HPDE6-E6E7 (cell line): ENCODE results near the gene NANP.
A peak's percentile ranks its signal among the peaks of the same experiment; 100 is the strongest.
"Not testable (repeated sequence)": the region's sequence is repeated elsewhere in the genome, so short reads cannot be mapped to it uniquely, and the experiment has no call there.

ENCODE experiments used
- DNase-seq: peaks from one replicate; pipeline ENCODE4 v3.0.0; 2011; ENCODE audit warnings: missing footprints; ENCODE audit errors: extremely low spot score

The NANP gene

GRCh38 chr20:25623736-25624499 lies at the start of gene NANP:
Gene NANP, minus strand, starts transcription at chr20:25624014. Its CDS starts 66 bp downstream, at chr20:25623948.
- DNase-seq, result peak; percentile 100

DNA sequence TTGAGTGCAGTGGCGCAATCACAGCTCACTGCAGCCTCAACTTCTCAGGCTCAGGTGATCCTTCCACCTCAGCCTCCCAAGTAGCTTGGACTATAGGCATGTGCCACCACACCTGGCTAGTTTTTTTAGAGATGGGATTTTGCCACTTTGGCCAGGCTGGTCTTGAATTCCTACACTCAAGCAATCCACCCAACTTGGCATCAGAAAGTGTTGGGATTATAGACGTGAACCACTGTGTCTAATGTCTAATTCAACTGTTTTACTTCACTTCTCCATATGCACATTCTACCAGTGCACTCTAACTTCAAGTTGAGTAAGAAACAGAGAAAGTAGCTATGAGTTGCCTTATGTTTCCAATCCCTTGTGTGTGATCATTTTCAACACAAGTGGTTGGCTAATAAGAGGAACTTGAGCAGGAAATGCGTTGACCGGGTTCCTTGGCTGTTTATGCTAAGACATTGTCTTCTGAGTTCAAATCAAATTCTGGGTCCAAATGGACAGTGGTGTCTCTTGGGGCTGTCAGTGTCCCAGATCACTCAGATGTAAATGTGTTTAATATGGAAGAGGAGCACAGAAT lies 48.9 kb upstream of the NANP start:
- no peak for DNase-seq

DNA sequence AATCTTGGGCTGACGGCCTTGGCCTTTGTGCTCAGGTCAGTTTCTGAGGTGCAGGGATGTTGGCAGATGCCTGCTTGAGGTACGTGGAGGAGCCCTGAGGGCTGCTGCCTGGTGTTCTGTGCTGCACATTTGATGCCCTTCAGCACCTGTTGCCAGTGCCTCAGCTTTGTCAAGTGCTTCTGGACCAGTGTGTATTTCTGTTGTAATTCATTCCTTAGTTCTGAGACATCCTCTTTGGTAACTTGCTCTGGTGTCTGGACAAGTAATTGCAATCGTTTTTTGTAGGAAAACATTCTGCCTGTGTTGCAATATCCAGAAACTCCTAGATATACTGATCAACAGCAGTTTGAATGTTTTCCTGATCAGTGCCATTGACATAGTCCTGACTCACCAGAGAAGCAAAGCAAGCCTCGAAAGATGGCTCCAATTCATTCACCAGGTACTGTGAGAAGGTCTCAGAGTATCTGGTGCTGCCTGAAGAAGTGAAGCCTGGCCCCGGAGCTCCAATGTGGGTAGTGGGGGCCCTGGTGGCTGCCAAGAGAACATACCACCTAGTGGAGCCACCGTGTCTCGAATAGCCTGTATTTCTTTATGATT lies 46.1 kb upstream of the NANP start:
- DNase-seq, result peak; percentile 62

DNA sequence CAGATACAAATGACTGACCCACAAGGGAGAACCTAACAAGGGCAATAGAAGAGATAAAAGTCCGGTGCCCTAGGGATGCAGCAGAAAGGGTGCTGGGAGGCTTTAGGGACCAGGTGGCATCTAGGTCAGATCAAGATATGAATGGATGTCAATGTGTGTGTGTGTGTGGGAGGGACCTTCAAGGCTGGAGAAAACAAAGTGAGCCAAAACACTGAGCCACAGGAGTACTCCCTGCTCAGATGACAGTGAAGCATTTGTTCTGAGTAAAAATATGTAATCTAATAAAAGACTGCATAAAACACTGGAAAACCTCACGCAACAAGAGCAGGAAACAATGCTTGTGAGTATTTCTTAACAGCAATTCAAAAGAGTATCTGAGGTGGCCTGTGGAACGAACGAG lies 44.6 kb upstream of the NANP start:
- no peak for DNase-seq

GRCh38 chr20:25659999-25660398 lies 36.2 kb upstream of the NANP start:
- no peak for DNase-seq

GRCh38 chr20:25654487-25654886 lies 30.7 kb upstream of the NANP start:
- DNase-seq, result peak; percentile 27

GRCh38 chr20:25652866-25653265 lies 29.1 kb upstream of the NANP start:
- DNase-seq, result not testable (repeated sequence)

DNA sequence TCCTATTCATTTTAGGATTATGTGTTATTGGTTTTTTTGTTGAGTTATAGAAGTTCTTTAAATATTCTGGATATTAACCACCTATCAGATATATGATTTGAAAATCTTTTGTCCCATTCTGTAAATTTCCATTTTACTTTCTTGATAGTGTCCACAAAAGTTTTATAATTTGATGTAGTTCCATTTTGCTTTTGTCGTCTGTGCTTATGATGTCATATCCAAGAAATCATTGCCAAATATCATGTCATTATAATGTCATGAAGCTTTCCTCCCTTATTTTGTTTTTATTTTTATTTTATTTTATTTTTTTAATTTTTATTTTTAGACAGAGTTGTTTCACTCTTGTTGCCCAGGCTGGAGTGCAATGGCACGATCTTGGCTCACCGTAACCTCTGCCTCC lies 21.0 kb upstream of the NANP start:
- DNase-seq, result no peak

DNA sequence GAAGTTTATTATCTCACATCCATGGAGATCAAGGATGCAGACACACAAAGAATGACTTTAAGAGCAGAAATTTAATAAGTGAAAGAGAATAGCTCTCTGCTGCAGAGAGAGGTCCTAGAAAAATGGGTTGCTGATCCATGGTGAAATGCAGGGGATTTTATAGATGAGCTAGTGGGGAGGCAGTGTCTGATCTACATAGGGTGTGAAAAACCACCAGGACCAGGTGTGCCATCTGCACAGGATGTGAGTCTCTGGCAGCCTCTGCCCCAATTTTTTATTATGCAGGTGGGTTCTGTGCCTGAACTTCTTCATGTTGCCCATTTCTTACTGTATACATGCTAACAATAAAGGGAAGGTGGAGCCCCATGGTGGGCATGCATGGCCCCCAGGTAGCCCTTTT lies 19.9 kb upstream of the NANP start:
- DNase-seq, result no peak

DNA sequence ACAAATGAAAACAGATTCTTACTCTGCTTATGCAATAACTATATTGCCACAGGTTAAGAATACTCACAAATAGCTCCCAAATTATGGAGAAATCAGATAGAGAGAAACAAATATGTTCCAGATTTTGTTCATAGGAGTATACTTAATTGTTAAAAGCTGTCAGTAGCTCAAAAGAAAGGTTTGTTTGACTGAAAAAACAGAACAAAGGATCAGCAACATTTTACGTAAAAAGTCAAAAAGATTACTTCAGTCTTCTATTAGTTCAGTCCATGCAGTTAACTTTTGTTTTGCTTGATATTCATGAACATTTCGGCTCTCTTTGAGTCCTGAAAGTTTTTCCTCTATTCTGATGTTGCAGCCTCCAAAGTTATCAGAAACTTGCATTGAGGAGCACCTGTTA lies 13.4 kb upstream of the NANP start:
- DNase-seq, result no peak

DNA sequence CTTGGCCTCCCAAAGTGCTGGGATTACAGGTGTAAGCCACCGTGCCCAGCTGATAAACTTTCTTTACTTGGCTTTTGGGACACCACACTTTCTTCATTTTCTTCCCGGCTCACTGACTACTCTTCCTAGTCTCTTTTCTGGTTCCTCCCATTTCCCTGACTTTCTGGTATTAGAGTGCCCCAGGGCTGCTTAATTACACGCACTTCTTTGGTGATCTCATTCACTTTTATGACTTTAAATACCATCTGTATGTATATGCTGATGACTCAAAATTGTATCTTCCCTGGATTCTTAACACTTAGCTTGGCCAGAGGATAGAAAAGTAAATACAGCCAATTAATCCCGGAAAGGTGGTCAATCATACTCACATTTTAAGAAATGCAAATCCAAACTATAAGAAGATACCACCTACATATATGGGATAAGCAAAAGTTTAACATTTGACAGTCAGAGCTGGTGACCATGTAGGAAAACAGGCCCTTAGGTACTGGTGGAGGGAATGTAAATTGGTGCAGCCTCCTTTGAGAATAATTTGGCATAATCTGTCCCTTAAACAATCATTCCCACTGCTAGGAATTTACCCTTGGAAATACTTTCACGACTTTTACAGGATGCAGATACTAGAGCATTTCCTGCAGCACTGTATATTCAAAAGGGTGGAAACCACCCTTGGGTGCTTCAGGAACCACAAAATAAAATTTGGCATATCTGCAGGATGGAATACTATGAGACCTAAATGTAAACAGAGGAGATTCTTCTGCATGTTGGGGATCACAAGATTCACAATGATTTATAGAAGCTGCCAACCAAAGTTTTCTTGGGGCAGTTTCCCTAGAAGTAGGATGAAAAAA lies 9.4 kb upstream of the NANP start:
- peak; percentile 34 for DNase-seq

GRCh38 chr20:25630615-25631014 lies 6.8 kb upstream of the NANP start:
- DNase-seq, result not testable (repeated sequence)

DNA sequence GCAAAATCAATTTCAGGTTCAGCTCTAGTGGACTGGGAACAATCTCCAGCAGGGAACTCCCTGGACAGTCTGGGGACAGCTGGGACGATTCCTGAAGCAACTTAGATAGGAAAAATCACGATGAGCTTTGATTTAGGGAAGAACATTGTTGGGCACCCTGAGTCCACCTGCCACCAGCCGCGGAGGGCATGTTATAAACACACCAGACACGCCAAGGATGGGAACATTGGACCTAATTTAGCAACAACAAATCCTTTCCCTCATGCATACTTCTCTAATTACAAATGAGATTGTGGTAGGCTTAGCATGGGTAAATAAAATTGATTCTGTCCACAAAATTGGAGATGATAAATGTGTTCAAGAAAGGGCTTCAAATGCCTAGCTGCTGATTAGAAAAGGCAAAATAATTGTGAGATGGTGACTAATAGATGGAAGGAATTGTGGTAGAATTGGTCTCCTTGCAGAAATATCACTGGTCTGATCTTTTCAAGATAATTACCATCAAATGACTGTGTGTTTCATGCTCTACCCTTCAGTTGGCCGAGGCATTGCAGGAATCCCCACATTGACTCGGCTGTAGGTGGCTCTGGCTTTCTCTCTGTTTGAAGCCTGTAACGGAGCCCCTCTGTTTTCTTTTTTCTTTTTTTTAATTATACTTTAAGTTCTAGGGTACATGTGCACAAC lies 6.1 kb upstream of the NANP start:
- no peak for DNase-seq

DNA sequence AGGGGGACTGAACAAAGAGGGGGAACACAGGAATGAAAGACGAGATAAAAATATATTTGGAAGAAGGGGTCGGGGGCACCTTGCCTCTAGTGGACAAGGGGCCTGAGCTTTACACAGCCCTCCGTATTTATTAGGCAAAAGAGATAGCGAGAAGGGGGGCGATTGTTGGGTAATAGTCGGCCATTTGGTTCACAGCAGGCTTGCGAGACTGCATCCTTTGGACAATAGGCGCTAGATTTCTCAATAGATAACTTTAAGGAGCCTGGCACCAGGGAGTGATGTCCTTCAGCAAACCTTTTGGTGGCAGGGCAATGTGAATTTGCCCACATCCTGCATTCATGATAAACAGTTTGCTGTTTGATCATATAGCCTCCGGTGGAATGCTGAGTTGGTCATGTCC lies 3.0 kb upstream of the NANP start:
- no peak for DNase-seq

- DNase-seq, result no peak
Measured at GRCh38 chr20:25624500-25624939, 706 bp upstream of the NANP start.

- no peak for DNase-seq
Measured at GRCh38 chr20:25623225-25623735, 534 bp downstream of the NANP start.

GRCh38 chr20:25622450-25623224 lies 1.2 kb downstream of the NANP start:
- DNase-seq, result no peak

GRCh38 chr20:25622049-25622448 lies 1.8 kb downstream of the NANP start:
- no peak for DNase-seq

- DNase-seq, result no peak
Measured at GRCh38 chr20:25619514-25619913, 4.3 kb downstream of the NANP start.

- no peak for DNase-seq
Measured at GRCh38 chr20:25608774-25609173, 15.0 kb downstream of the NANP start.
